NT2/D1 (cell line): Measurements from ENCODE around the gene HSDL2.
"Not testable (repeated sequence)": the region's sequence is repeated elsewhere in the genome, so short reads cannot be mapped to it uniquely, and the experiment has no call there.

Experiments used
- DNase-seq: peaks from one replicate; pipeline ENCODE4 v3.0.0-alpha.2; 2011; ENCODE audit warnings: low read depth, low spot score
- H3K27me3 ChIP-seq: 2 replicates; pipeline ENCODE4 v1.6.0; 2011; ENCODE audit warnings: mild to moderate bottlenecking; ENCODE audit not compliant: insufficient read length, insufficient read depth
- H3K36me3 ChIP-seq: 2 replicates; pipeline ENCODE4 v1.6.1; 2011; ENCODE audit warnings: mild to moderate bottlenecking, low read length, mixed read lengths; ENCODE audit not compliant: insufficient read depth, insufficient read length
- H3K4me1 ChIP-seq: 2 replicates; pipeline ENCODE4 v1.5.1; 2011; ENCODE audit not compliant: insufficient read depth, insufficient read length
- H3K4me3 ChIP-seq: 2 replicates; pipeline ENCODE4 v1.5.1; 2011; ENCODE audit warnings: low read depth; ENCODE audit not compliant: insufficient read length
- H3K9ac ChIP-seq: 2 replicates; pipeline ENCODE4 v1.6.0; 2011; ENCODE audit warnings: low read depth; ENCODE audit not compliant: insufficient read length
- H3K9me3 ChIP-seq: 2 replicates; pipeline ENCODE4 v1.5.1; 2011; ENCODE audit warnings: mild to moderate bottlenecking, low read length; ENCODE audit not compliant: insufficient read depth
- SUZ12 ChIP-seq: IDR thresholded peaks from 2 replicates; pipeline ENCODE4 v1.6.1; 2011; ENCODE audit not compliant: insufficient read length, insufficient read depth; ENCODE audit errors: extremely low read depth
- YY1 ChIP-seq: IDR thresholded peaks from 2 replicates; pipeline ENCODE4 v1.6.1; 2011; ENCODE audit not compliant: insufficient read length, insufficient read depth
- ZNF274 ChIP-seq: IDR thresholded peaks from 2 replicates; pipeline ENCODE4 v1.6.1; 2011; ENCODE audit warnings: mild to moderate bottlenecking, low read depth, low read length

HSDL2 gene

GRCh38 chr9:112503170-112503569 lies 123.3 kb downstream of the HSDL2 start:
- no peak for DNase-seq
- Histone ChIP-seq H3K36me3 (no peaks in the 10 kb centered on the region), H3K27me3 (no peaks in the 10 kb centered on the region), H3K4me1 (no peaks in the 10 kb centered on the region), H3K9me3 (no peaks in the 10 kb centered on the region), H3K4me3 (no peak overlapping the region), H3K9ac (no peak overlapping the region)
- TF ChIP-seq YY1 (no peak), SUZ12 (no peak), ZNF274 (no peak)

DNA sequence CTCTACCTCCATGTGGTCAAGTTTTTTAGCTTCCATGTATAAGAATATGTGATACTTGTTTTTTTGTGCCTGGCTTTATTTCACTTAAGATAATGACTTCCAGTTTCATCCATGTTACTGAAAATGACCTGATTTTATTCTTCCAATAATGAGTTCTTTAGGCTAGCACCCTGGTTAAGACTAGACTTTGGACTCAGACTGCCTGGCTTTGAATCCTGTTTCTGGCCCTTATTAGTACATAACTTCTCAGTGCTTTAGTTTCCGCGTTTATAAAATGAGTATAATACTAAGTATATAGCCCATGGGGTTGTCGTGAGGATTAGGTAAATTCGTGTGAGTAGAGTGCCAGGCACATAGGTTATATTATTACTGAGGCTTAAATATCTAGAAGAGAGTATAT lies 125.2 kb downstream of the HSDL2 start:
- no peaks in the 10 kb centered on the region for H3K27me3 ChIP-seq
- no peak overlapping the region for H3K4me3 ChIP-seq
- TF ChIP-seq SUZ12 (no peak), ZNF274 (no peak), YY1 (no peak)
- no peaks in the 10 kb centered on the region for H3K36me3 ChIP-seq
- no peak for DNase-seq
- no peaks in the 10 kb centered on the region for H3K4me1 ChIP-seq
- no peaks in the 10 kb centered on the region for H3K9me3 ChIP-seq
- H3K9ac ChIP-seq, result no peak overlapping the region

DNA sequence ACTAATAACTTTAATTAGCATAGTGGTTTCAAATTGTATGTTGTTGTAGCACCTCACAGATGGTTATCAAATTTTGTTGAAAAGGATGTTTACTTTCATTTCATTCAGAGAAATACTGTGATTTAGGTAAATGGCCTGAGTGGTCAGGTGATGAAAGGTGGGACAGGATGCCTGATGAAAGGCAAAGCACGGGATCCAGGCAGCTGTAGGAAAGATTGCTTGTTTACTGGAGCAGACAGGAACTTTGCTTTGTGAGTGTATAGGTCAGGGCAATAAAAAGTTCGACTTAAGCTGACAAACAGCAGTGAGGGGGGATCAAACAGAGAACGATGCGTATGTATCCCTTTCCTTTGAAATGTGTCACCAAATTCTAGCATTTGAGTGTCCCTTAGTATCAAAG lies 125.7 kb downstream of the HSDL2 start:
- H3K4me1 ChIP-seq, result no peaks in the 10 kb centered on the region
- no peak for DNase-seq
- H3K9me3 ChIP-seq, result no peaks in the 10 kb centered on the region
- H3K27me3 ChIP-seq, result no peaks in the 10 kb centered on the region
- no peak overlapping the region for H3K4me3 ChIP-seq
- no peaks in the 10 kb centered on the region for H3K36me3 ChIP-seq
- H3K9ac ChIP-seq, result no peak overlapping the region
- no peak for TF ChIP-seq SUZ12
- TF ChIP-seq ZNF274, result no peak
- TF ChIP-seq YY1, result no peak

DNA sequence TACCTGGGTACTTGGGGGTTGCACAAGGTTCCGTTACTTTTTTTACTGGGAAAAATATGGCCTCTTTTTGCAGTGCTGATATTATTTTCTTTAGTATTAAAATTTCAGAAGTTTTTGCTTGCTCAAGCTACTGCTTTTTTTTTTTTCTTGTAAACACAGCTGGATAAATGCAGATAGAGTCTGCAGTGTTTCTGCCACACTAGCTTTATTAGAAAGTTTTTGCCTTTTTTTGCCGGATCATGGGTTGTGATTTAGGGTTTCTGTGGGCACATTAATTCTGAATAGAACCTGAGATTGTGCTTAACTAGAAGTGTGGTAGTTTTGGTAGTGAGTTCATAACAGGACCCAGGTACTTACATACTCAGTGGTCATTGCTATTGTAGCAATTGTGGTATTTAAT lies 126.7 kb downstream of the HSDL2 start:
- Histone ChIP-seq H3K4me3 (no peak overlapping the region), H3K4me1 (no peaks in the 10 kb centered on the region), H3K9me3 (no peaks in the 10 kb centered on the region), H3K36me3 (no peaks in the 10 kb centered on the region), H3K9ac (no peak overlapping the region), H3K27me3 (no peaks in the 10 kb centered on the region)
- no peak for DNase-seq
- TF ChIP-seq ZNF274 (no peak), SUZ12 (no peak), YY1 (no peak)

DNA sequence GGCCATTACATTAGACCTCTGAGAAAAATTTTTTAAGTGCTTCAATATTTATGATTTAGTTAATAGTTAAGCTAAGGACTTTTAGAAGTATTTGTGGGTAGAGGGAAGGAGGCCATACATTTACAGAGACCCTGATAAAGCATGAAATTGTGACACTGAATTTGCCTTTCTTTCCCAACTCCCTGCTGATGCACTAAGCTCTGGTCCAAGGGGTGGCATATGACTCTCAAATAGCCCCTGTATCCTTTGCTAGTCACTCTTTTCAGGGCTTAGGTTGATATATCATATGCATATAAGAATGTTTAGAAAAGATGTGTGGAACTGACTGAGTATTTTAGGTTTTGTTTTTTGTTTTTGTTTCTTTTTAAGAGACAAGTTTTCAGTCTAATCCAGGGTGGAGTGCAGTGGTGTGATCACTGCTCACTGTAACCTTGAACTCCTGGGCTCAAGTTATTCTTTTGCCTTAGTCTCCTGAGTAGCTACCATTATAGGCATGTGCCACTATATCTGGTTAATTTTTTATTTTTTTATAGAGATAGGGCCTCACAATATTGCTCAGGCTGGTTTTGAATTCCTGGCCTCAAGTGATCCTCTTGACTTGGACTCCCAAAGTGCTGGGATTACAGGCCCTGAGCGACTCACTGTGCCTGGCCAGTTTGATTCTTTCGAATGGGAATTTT lies 127.2 kb downstream of the HSDL2 start:
- H3K4me3 ChIP-seq, result no peak overlapping the region
- H3K4me1 ChIP-seq, result no peaks in the 10 kb centered on the region
- no peaks in the 10 kb centered on the region for H3K9me3 ChIP-seq
- no peak for DNase-seq
- H3K36me3 ChIP-seq, result no peaks in the 10 kb centered on the region
- H3K9ac ChIP-seq, result no peak overlapping the region
- no peaks in the 10 kb centered on the region for H3K27me3 ChIP-seq
- TF ChIP-seq ZNF274 (no peak), YY1 (no peak), SUZ12 (no peak)

- Histone ChIP-seq H3K9ac (no peak overlapping the region), H3K4me3 (no peak overlapping the region), H3K9me3 (no peaks in the 10 kb centered on the region), H3K27me3 (no peaks in the 10 kb centered on the region), H3K4me1 (no peaks in the 10 kb centered on the region), H3K36me3 (no peaks in the 10 kb centered on the region)
- DNase-seq, result no peak
- no peak for TF ChIP-seq YY1
- no peak for TF ChIP-seq ZNF274
- TF ChIP-seq SUZ12, result no peak
These were observed 128.5 kb downstream of the HSDL2 start for GRCh38 chr9:112508377-112508776.

GRCh38 chr9:112512377-112512776 lies 132.5 kb downstream of the HSDL2 start:
- not testable (repeated sequence) for H3K9me3 ChIP-seq, H3K4me3 ChIP-seq, H3K9ac ChIP-seq, H3K36me3 ChIP-seq, H3K27me3 ChIP-seq, H3K4me1 ChIP-seq, DNase-seq
